K562 (cell line): ENCODE measurements around the gene MAP4K4. TPM values are rescaled to one million over a fixed set of nuclear protein-coding genes. Genes with fewer than 3 reads are reported as not detected.

Experiments used
- ATAC-seq: fragments of 200-7000 bp; cut with Tn5 transposase; 3 replicates; pipeline ENCODE4 v1.9.1; 2020; ENCODE audit warnings: moderate library complexity
- BruUV-seq: library from RNA; stranded (reverse); fragments of 400-500 nt; replicated peaks from 2 replicates; lab custom pipeline; 2021; lab: Mats Ljungman, UMichigan
- CTCF ChIA-PET: fragments of 300-600 bp; formaldehyde crosslinking; extraction: SDS; loops from one replicate; lab custom pipeline; 2021; ENCODE audit warnings: low intra/inter-chr PET ratio; lab: Yijun Ruan, JAX
- POLR2A ChIA-PET: fragments of 300-600, 350-650 bp; sonication (Branson Sonifier 250); formaldehyde crosslinking; extraction: SDS; loops from one replicate; lab custom pipeline; 2021; ENCODE audit warnings: antibody characterized with exemption, inconsistent platforms; lab: Yijun Ruan, JAX
- DNase-seq, 4 experiments: peaks; one replicate each; pipeline versions ENCODE4 v3.0.0 to v3.0.0-alpha.2; 2011 to 2018; ENCODE audit warnings: low spot score in 3 of 4, mixed read lengths in 3 of 4; ENCODE audit errors: extremely low read depth in 1 of 4
- FAIRE-seq: peaks from 2 replicates; lab custom pipeline; 2011; peaks lifted over from hg19 to GRCh38; lab: Jason Lieb, UNC
- H2AFZ ChIP-seq: 2 replicates; pipeline ENCODE4 v1.6.0; 2011; ENCODE audit warnings: low read depth, low read length, control low read depth, inconsistent platforms
- H3K27ac ChIP-seq: fragments of 200-600 bp; 3 replicates; pipeline ENCODE4 v1.8.0; 2011; ENCODE audit warnings: low read depth, mild to moderate bottlenecking, control low read depth, inconsistent platforms, low read length, moderate library complexity, mixed read lengths; ENCODE audit errors: extremely low read depth
- H3K27me3 ChIP-seq, 2 experiments: fragments of 300-600 bp in 1 of 2; 2 replicates in 1 of 2; 3 replicates in 1 of 2; pipeline versions ENCODE4 v1.6.0 to v1.8.0; 2011; ENCODE audit warnings: inconsistent platforms in 2 of 2, low read length in 2 of 2, mild to moderate bottlenecking in 1 of 2, mixed read lengths in 1 of 2, moderate library complexity in 1 of 2; ENCODE audit not compliant: control insufficient read depth in 2 of 2, insufficient read depth in 2 of 2
- H3K36me3 ChIP-seq: fragments of 300-600 bp; 3 replicates; pipeline ENCODE4 v1.8.0; 2011; ENCODE audit warnings: mild to moderate bottlenecking, low read length, inconsistent platforms; ENCODE audit not compliant: control insufficient read depth, insufficient read depth
- H3K4me1 ChIP-seq, 2 experiments: fragments of 200-600 bp in 1 of 2; replicated peaks in 1 of 2; 2 replicates in 1 of 2; 3 replicates in 1 of 2; pipeline versions ENCODE4 v1.5.1 to v1.8.0; 2011; ENCODE audit warnings: inconsistent platforms in 2 of 2, low read length in 2 of 2, mild to moderate bottlenecking in 1 of 2, mixed read lengths in 1 of 2, moderate library complexity in 1 of 2; ENCODE audit not compliant: control insufficient read depth in 2 of 2, insufficient read depth in 2 of 2
- H3K4me2 ChIP-seq: 2 replicates; pipeline ENCODE4 v1.6.1; 2011; ENCODE audit warnings: low read length, control low read depth, inconsistent platforms, mixed read lengths; ENCODE audit not compliant: insufficient read depth
- H3K4me3 ChIP-seq: fragments of 200-600 bp; sonication (generic), shearing (Covaris generic); 2 replicates; pipeline ENCODE4 v1.5.1; 2016; ENCODE audit warnings: control low read depth, inconsistent platforms
- H3K79me2 ChIP-seq: fragments of 200-600 bp; 3 replicates; pipeline ENCODE4 v1.8.0; 2011; ENCODE audit warnings: low read length, inconsistent platforms; ENCODE audit not compliant: control insufficient read depth, insufficient read depth
- H3K9ac ChIP-seq, 2 experiments: 2 replicates each; pipeline versions ENCODE4 v1.6.0 to v1.6.1; 2011; ENCODE audit warnings: low read depth in 2 of 2, low read length in 2 of 2, control low read depth in 1 of 2, inconsistent platforms in 1 of 2, mild to moderate bottlenecking in 1 of 2, mixed read lengths in 1 of 2; ENCODE audit not compliant: insufficient read depth in 1 of 2
- H3K9me1 ChIP-seq: one replicate; pipeline ENCODE4 v1.6.0; 2011; ENCODE audit warnings: inconsistent platforms, mild to moderate bottlenecking, low read length, moderate library complexity; ENCODE audit not compliant: control insufficient read depth, insufficient read depth
- H3K9me3 ChIP-seq: replicated peaks from 2 replicates; pipeline ENCODE4 v1.5.1; 2011; ENCODE audit warnings: low read depth, low read length, inconsistent platforms; ENCODE audit not compliant: control insufficient read depth, insufficient read depth
- H4K20me1 ChIP-seq: replicated peaks from 2 replicates; pipeline ENCODE4 v1.6.1; 2011; ENCODE audit warnings: low read length, inconsistent platforms, mixed read lengths; ENCODE audit not compliant: control insufficient read depth, insufficient read depth
- E2F3 ChIP-seq: fragments of 250-450 bp; sonication (Bioruptor Pico); IDR thresholded peaks from 2 replicates; pipeline ENCODE4 v1.4.0; 2020; ENCODE audit warnings: mild to moderate bottlenecking
- GATAD2B ChIP-seq: fragments of 450-650 bp; IDR thresholded peaks from 2 replicates; pipeline ENCODE4 v1.6.1; 2017; ENCODE audit warnings: mild to moderate bottlenecking, borderline replicate concordance
- MEF2A ChIP-seq: IDR thresholded peaks from 2 replicates; pipeline ENCODE4 v1.6.1; 2011; ENCODE audit warnings: low read depth, mild to moderate bottlenecking, low read length, moderate library complexity; ENCODE audit not compliant: control insufficient read depth
- ZNF324 ChIP-seq: fragments of 250-450 bp; sonication (Bioruptor Pico); IDR thresholded peaks from 2 replicates; pipeline ENCODE4 v1.4.0; 2020; ENCODE audit warnings: mild to moderate bottlenecking
- ZNF79 ChIP-seq: fragments of 250-450 bp; sonication (Bioruptor Pico); IDR thresholded peaks from 2 replicates; pipeline ENCODE4 v1.4.0; 2020; ENCODE audit warnings: low read depth, mild to moderate bottlenecking, moderate library complexity
- WGBS: fragments of 100-300 bp; shearing (Covaris generic); methylation state at CpG from one replicate; pipeline ENCODE4 v1.1.6; 2016; ENCODE audit warnings: low coverage, mixed read lengths; ENCODE audit not compliant: insufficient coverage; ENCODE audit errors: missing lambda C conversion rate; 5-methylcytosine and 5-hydroxymethylcytosine counted together
- in situ Hi-C: fragments of 300-500 bp; cut with MboI; formaldehyde crosslinking; loops from 4 replicates; pipeline ENCODE4 v1.15.0; 2018; ENCODE audit warnings: inconsistent platforms, mixed read lengths
- intact Hi-C: fragments of 100-400 bp; cut with micrococcal nuclease; formaldehyde crosslinking; loops from 2 replicates; pipeline ENCODE4 v1.14.2; 2022
- polyA plus RNA-seq, 8 experiments: library from polyadenylated mRNA; depleted of rRNA in 4 of 8; stranded (reverse) in 5 of 8; unstranded in 3 of 8; fragments of >200 nt; fragmentation: Nextera tagmentation in 2 of 8; fragmentation: Illumina TruSeq in 1 of 8; extraction: Ambion mirVana in 2 of 8; extraction: Trizol in 1 of 8; gene quantifications; 2 replicates each; pipeline versions ENCODE4 v1.2.1 to v1.2.3, GENCODE V29; 2011 to 2014; ENCODE audit warnings: inconsistent platforms in 1 of 8, missing spikeins in 1 of 8
- total RNA-seq, 7 experiments: library from RNA; depleted of rRNA in 6 of 7; stranded (reverse); fragments of >200 nt in 6 of 7; fragmentation: Illumina TruSeq in 2 of 7; extraction: Trizol in 2 of 7; gene quantifications; 2 replicates each; pipeline versions ENCODE4 v1.2.1 to v1.2.3, GENCODE V29; 2011 to 2021; ENCODE audit warnings: low replicate concordance in 1 of 7
- TF ChIP-seq, protein P1 (sequence below), 2 experiments: fragments of 200-800 bp in 1 of 2; sonication (Bioruptor generic) in 1 of 2; sonication (generic) in 1 of 2; formaldehyde crosslinking in 1 of 2; IDR thresholded peaks in 1 of 2; conservative IDR thresholded peaks in 1 of 2; 2 replicates each; pipeline versions ENCODE4 v1.5.0 to v1.6.1; 2016 to 2020; ENCODE audit warnings: missing compliant biosample characterization in 1 of 2, missing genetic modification characterization in 1 of 2, missing genetic modification reagents in 1 of 2
- TF ChIP-seq, protein P2 (sequence below): IDR thresholded peaks from 2 replicates; pipeline ENCODE4 v1.6.1; 2012; ENCODE audit warnings: low read depth, low read length, improper control_type of control experiment, borderline replicate concordance
- TF ChIP-seq, protein P3 (sequence below): fragments of 450-650 bp; IDR thresholded peaks from 2 replicates; pipeline ENCODE4 v1.6.1; 2018; ENCODE audit not compliant: partially characterized antibody

MAP4K4 gene
- total and polyA plus RNA-seq, 9 of the 15 experiments (the other 6 are each of a cell fraction or from before 2014, with no cell fraction given), result 7.6 to 76.4 (median 50.6) TPM

GRCh38 chr2:101818531-101819451 lies 121.3 kb downstream of the MAP4K4 start:
- Histone ChIP-seq H2AFZ (no peak overlapping the region), H3K36me3 (no peaks in the 10 kb centered on the region), H3K9me1 (no peaks in the 10 kb centered on the region), H4K20me1 (0 out of 2 replicates have a peak, but pooled peaks cover 2% of the 10 kb centered on the region), H3K9me3 (no peaks in the 10 kb centered on the region), H3K27me3 (no peaks in the 10 kb centered on the region), H3K9ac (no peak overlapping the region), H3K4me1 (peaks cover 0 to 20% of the 10 kb centered on the region in 2 experiments; a peak in 4 of 5 replicates), H3K27ac (no peak overlapping the region), H3K4me2 (no peak overlapping the region), H3K4me3 (no peak overlapping the region), H3K79me2 (peaks cover 81% of the 10 kb centered on the region)
- FAIRE-seq, result no peak
- 92% methylated on average over 1 of the region's 1 CpG for WGBS
- CTCF ChIA-PET, result no interaction called here
- intact Hi-C loops, result no loop called here
- POLR2A ChIA-PET, result no interaction called here
- no peak for DNase-seq
- BruUV-seq, result no TSS peak
- in situ Hi-C loops, result no loop called here
- no peak for ATAC-seq
- TF ChIP-seq ZNF79 (CRISPR knock-in tag) (no peak), ZNF324 (CRISPR knock-in tag) (no peak), MEF2A (no peak), GATAD2B (no peak), E2F3 (no peak)
- TF ChIP-seq, protein P1, sequence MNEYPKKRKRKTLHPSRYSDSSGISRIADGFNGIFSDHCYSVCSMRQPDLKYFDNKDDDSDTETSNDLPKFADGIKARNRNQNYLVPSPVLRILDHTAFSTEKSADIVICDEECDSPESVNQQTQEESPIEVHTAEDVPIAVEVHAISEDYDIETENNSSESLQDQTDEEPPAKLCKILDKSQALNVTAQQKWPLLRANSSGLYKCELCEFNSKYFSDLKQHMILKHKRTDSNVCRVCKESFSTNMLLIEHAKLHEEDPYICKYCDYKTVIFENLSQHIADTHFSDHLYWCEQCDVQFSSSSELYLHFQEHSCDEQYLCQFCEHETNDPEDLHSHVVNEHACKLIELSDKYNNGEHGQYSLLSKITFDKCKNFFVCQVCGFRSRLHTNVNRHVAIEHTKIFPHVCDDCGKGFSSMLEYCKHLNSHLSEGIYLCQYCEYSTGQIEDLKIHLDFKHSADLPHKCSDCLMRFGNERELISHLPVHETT (CRISPR knock-in tag; conservative IDR thresholded peaks at IDR 0.05 in 1 of 2, IDR thresholded peaks at IDR 0.05 in 1 of 2), result no peak
- TF ChIP-seq, protein P2, sequence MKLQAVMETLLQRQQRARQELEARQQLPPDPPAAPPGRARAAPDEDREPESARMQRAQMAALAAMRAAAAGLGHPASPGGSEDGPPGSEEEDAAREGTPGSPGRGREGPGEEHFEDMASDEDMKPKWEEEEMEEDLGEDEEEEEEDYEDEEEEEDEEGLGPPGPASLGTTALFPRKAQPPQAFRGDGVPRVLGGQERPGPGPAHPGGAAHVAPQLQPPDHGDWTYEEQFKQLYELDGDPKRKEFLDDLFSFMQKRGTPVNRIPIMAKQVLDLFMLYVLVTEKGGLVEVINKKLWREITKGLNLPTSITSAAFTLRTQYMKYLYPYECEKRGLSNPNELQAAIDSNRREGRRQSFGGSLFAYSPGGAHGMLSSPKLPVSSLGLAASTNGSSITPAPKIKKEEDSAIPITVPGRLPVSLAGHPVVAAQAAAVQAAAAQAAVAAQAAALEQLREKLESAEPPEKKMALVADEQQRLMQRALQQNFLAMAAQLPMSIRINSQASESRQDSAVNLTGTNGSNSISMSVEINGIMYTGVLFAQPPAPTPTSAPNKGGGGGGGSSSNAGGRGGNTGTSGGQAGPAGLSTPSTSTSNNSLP, result no peak
- TF ChIP-seq, protein P3, sequence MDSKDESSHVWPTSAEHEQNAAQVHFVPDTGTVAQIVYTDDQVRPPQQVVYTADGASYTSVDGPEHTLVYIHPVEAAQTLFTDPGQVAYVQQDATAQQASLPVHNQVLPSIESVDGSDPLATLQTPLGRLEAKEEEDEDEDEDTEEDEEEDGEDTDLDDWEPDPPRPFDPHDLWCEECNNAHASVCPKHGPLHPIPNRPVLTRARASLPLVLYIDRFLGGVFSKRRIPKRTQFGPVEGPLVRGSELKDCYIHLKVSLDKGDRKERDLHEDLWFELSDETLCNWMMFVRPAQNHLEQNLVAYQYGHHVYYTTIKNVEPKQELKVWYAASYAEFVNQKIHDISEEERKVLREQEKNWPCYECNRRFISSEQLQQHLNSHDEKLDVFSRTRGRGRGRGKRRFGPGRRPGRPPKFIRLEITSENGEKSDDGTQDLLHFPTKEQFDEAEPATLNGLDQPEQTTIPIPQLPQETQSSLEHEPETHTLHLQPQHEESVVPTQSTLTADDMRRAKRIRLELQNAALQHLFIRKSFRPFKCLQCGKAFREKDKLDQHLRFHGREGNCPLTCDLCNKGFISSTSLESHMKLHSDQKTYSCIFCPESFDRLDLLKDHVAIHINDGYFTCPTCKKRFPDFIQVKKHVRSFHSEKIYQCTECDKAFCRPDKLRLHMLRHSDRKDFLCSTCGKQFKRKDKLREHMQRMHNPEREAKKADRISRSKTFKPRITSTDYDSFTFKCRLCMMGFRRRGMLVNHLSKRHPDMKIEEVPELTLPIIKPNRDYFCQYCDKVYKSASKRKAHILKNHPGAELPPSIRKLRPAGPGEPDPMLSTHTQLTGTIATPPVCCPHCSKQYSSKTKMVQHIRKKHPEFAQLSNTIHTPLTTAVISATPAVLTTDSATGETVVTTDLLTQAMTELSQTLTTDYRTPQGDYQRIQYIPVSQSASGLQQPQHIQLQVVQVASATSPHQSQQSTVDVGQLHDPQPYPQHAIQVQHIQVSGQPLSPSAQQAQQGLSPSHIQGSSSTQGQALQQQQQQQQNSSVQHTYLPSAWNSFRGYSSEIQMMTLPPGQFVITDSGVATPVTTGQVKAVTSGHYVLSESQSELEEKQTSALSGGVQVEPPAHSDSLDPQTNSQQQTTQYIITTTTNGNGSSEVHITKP, result no peak
